A673 (cell line): Measurements from ENCODE around the gene CDSN. TPM values are rescaled to one million over a fixed set of nuclear protein-coding genes. Genes with fewer than 3 reads are reported as not detected.
A peak's percentile ranks its signal among the peaks of the same experiment; 100 is the strongest.

Experiments used
- BruUV-seq: library from RNA; stranded (reverse); fragments of 400-500 nt; replicated peaks from 2 replicates; lab custom pipeline; 2021; lab: Mats Ljungman, UMichigan
- CTCF ChIA-PET: fragments of 300-600 bp; sonication (Branson Sonifier 250); formaldehyde crosslinking; loops from one replicate; lab custom pipeline; 2022; ENCODE audit warnings: antibody characterized with exemption; lab: Charles Lee
- POLR2A ChIA-PET: fragments of 300-600 bp; sonication (Branson Sonifier 250); formaldehyde crosslinking; loops from one replicate; lab custom pipeline; 2022; ENCODE audit warnings: antibody characterized with exemption; ENCODE audit not compliant: low non-redundant PET; lab: Charles Lee
- DNase-seq: peaks from one replicate; pipeline ENCODE4 v3.0.0-alpha.2; 2015; ENCODE audit warnings: low spot score
- H3K27ac ChIP-seq: fragments of 200-600 bp; sonication (generic); 2 replicates; pipeline ENCODE4 v1.5.1; 2016; ENCODE audit warnings: mixed run types, low read depth, mild to moderate bottlenecking, mixed read lengths, antibody characterized with exemption, low read length; ENCODE audit not compliant: poor library complexity, severe bottlenecking
- H3K27me3 ChIP-seq: fragments of 200-600 bp; sonication (generic); replicated peaks from 2 replicates; pipeline ENCODE4 v1.6.1; 2017; ENCODE audit warnings: mixed run types, low read depth, mild to moderate bottlenecking, mixed read lengths, antibody characterized with exemption, low read length; ENCODE audit not compliant: insufficient read depth, poor library complexity
- H3K36me3 ChIP-seq: fragments of 200-600 bp; sonication (generic); 2 replicates; pipeline ENCODE4 v1.6.1; 2016; ENCODE audit warnings: mixed run types, mild to moderate bottlenecking, mixed read lengths, antibody characterized with exemption, low read length; ENCODE audit not compliant: insufficient read depth, poor library complexity, severe bottlenecking
- H3K4me1 ChIP-seq: fragments of 200-600 bp; sonication (generic); 2 replicates; pipeline ENCODE4 v1.6.1; 2017; ENCODE audit warnings: mixed run types, mild to moderate bottlenecking, mixed read lengths, antibody characterized with exemption, low read length; ENCODE audit not compliant: insufficient read depth, poor library complexity, severe bottlenecking
- H3K4me3 ChIP-seq: fragments of 200-600 bp; sonication (generic); 2 replicates; pipeline ENCODE4 v1.5.1; 2016; ENCODE audit warnings: low read depth, mixed run types, mild to moderate bottlenecking, mixed read lengths, low read length; ENCODE audit not compliant: poor library complexity, severe bottlenecking
- H3K9me3 ChIP-seq: fragments of 200-600 bp; sonication (generic); 2 replicates; pipeline ENCODE4 v1.6.1; 2016; ENCODE audit warnings: mixed run types, low read depth, mild to moderate bottlenecking, mixed read lengths, antibody characterized with exemption, low read length; ENCODE audit not compliant: poor library complexity, severe bottlenecking
- CTCF ChIP-seq: fragments of 300-800, 200-600 bp; sonication (generic); conservative IDR thresholded peaks from 2 replicates; pipeline ENCODE4 v1.5.1; 2017; ENCODE audit warnings: low read depth, mild to moderate bottlenecking, antibody characterized with exemption, low read length, moderate library complexity, mixed read lengths
- EZH2 ChIP-seq: fragments of 200-600 bp; sonication (generic); IDR thresholded peaks from 2 replicates; pipeline ENCODE4 v1.6.1; 2017; ENCODE audit warnings: borderline replicate concordance, low read depth, mild to moderate bottlenecking, mixed read lengths, antibody characterized with exemption, low read length; ENCODE audit not compliant: poor library complexity, severe bottlenecking
- intact Hi-C: fragments of 100-400 bp; cut with micrococcal nuclease; formaldehyde crosslinking; loops from one replicate; pipeline ENCODE4 v1.10.0; 2022; ENCODE audit not compliant: unreplicated experiment
- total RNA-seq: library from RNA; stranded (reverse); gene quantifications from 2 replicates; pipeline ENCODE4 v1.2.3, GENCODE V29; 2021

CDSN gene
- total RNA-seq, 1 experiment from 2014 or later, result not detected

DNA sequence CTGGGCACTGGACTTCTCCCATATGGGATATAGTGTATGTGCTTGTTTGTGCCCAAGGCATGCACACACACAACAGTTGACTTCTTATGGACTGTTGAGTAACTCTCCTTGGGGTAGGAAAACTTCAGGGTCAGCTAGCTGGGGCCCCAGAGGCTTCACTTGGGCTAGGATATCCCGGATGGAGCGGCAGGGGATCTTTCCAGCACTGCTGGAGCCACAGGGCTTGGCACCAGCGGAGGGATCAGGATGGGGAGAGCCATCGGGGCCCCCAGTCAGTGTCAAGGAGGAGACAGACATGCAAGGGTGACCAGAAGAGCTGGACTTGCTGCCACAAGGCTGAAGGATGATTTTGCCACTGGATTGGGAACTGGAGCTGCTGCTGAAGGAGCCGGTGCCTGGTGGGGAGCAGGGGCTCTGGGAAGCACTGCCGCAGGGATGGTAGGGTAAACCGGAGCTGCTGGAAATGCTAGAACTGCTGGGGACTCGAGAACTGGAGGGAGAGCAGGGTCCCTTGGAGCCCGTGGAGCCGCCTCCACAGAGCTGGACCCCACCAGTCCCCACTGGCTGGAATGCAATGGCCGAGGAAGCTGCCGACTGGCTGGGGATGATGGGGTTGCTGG is 4.2 kb downstream of the CDSN start:
- ChIA-PET CTCF (interaction anchor here (1.5 kb wide), 1 partner anchor 29 kb away, joined by 5 read pairs; no protein-coding TSS in a partner anchor), POLR2A (no interaction called here)
- no peak for TF ChIP-seq CTCF
- TF ChIP-seq EZH2, result no peak
- Histone ChIP-seq H3K9me3 (no peaks in the 10 kb centered on the region), H3K36me3 (no peaks in the 10 kb centered on the region), H3K4me3 (no peak overlapping the region), H3K27ac (no peak overlapping the region), H3K4me1 (peaks cover 6% of the 10 kb centered on the region), H3K27me3 (no peaks in the 10 kb centered on the region)
- BruUV-seq, result no TSS peak
- no peak for DNase-seq
- intact Hi-C loops, result no loop called here

- Histone ChIP-seq H3K27me3 (no peaks in the 10 kb centered on the region), H3K4me1 (peaks cover 6% of the 10 kb centered on the region), H3K36me3 (no peaks in the 10 kb centered on the region), H3K27ac (no peak overlapping the region), H3K9me3 (no peaks in the 10 kb centered on the region), H3K4me3 (no peak overlapping the region)
- intact Hi-C loops, result no loop called here
- ChIA-PET CTCF (no interaction called here), POLR2A (no interaction called here)
- TF ChIP-seq CTCF (peak; percentile 54), EZH2 (no peak)
- BruUV-seq, result no TSS peak
- peak; percentile 64 for DNase-seq
These were observed 5.0 kb downstream of the CDSN start for GRCh38 chr6:31114970-31115849.

DNA sequence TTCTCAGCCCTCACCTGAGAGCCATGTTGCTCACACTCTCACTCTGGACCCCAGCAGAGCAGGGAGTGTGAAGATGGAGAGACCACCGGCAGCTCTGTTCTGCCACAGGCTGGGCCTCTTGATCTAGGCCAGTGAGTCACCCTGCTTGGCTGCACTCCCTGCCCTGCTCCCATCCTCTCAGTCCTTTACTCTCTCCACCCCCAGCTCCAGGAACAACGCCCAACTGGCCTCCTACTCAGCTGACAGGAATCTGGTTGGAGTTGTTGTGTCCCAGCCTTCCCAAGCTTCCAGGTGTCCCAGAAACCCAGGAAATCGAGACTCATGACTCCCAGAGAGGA is 5.7 kb downstream of the CDSN start, which contains the start of gene PSORS1C1:
Gene PSORS1C1, plus strand, starts transcription at position 260 of the 338 bp plus-strand sequence. CDS start 14,833 bp downstream, outside the sequence.
- Histone ChIP-seq H3K36me3 (no peaks in the 10 kb centered on the region), H3K27ac (no peak within 1 kb of the TSS), H3K4me3 (no peak within 1 kb of the TSS), H3K9me3 (no peaks in the 10 kb centered on the region), H3K4me1 (peaks cover 6% of the 10 kb centered on the region), H3K27me3 (no peaks in the 10 kb centered on the region)
- ChIA-PET POLR2A (no interaction called here), CTCF (no interaction called here)
- intact Hi-C loops, result no loop called here
- DNase-seq, result no peak
- TF ChIP-seq CTCF (no peak), EZH2 (no peak)
- BruUV-seq, result no TSS peak
